HG02973 (cell line): ENCODE data around the gene ILKAP.

Experiments
- ATAC-seq: cut with Tn5 transposase; IDR thresholded peaks from one replicate; pipeline ENCODE4 v1.9.1; 2021; ENCODE audit warnings: moderate library complexity; ENCODE audit not compliant: unreplicated experiment

The ILKAP gene

DNA sequence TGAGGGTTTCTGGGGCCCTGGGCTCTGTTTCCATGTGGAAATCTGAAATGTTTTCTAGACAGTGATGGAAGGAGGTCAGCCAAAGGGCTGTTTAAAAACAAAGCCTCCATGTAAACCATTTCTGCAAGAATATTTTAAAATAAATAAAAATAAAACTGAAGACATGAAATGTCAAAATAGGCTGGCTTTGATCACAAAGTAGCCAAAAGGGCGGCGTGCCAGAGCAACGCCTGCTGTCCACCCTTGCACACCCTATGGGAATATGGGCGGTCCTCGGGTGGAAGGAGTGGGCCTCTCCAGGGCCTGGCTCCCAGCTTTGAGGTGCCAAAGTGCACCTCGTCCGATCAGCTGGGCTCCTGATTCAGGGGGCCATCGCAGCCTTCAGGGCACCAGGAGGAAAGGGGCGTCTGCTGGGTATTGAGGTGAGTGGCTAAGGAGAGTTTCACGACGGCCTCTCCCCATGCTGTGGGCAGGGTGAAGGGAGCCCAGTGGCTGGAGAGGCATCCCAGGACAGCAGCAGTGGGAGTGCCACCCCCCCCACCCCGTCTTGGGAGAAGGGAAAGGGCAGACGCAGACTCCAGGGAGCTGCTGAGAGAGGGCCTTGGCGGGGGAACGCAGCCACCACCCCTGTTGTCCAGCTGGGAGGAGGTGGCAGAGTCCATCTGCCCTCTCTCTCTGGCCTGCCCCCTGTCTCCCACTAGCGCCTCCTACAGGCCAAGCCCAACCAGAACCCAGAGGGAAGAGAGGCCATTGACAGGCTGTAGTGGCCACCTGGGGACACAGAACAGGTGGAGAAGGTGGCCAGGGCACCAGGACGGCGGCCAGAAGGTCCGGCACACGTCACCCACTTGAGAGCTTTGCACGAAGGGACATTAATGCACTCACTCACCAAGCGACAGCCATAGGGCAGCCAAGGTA, 50.5 kb downstream of the ILKAP start:
- ATAC-seq = no peak

DNA sequence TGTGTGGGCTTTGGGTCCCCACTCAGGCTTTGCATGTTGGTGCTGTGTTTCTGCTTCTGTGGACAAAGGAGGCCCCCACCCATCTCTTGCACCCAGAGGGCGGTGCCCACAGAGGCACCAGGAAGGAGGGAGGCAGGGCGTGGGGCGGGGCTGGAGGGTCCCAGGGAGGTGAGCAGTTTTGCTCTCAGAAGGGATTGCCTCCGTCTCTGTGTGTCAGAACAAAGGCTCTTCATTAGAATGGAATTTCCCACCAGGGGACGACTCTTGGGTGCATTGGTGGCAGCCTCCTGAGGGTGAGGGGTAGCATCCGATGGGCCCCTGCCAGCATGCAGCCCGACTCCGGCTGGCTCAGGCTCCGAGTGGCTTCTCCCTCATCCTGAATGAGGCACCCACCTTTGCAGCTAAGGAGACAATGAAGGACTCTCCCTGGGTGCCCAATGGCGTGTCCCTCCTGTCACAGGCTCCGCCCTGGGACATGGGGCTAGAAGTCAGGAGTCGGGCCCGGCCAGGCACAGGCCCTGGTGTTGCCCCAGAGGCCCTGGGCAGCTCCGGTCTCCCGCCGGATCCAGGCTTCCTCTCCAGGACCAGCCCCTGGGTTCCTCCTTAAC, 51.8 kb downstream of the ILKAP start:
- ATAC-seq = no peak

DNA sequence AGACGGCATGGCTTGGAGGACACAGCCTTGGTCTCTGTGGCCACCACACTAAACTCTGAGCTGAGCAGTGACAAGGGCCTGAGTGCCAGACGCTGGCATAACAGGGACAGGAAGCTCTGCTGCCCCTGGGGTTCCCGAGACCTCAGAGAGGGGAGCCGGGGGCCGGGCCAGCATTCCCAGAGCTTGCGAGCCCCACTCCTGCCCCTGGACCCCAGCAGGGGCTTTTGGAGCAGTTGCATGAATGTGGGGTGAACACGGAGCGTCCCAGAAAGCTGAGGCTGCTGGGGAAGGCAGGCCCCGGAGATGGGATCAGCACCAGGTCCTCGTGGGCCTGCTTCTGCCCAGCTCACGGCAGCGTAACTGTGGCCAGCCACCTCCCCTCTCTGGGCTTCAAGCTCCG, 52.3 kb downstream of the ILKAP start:
- no peak for ATAC-seq

DNA sequence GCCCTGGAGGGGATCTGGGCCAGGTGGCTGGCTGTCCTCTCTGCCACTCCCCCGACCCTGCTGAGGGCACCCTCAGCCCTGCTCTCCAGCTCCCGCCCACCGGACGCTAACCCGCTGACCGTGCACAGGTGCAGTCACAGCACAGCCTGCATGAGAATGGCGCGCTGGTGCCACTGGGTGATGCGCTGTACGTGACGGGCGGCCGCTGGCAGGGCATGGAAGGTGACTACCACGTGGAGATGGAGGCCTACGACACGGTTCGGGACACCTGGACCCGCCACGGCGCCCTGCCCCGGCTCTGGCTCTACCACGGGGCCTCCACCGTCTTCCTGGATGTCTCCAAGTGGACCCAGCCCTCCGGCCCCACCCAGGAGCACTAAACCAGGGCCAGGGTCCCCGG, 52.8 kb downstream of the ILKAP start:
- ATAC-seq = no peak

DNA sequence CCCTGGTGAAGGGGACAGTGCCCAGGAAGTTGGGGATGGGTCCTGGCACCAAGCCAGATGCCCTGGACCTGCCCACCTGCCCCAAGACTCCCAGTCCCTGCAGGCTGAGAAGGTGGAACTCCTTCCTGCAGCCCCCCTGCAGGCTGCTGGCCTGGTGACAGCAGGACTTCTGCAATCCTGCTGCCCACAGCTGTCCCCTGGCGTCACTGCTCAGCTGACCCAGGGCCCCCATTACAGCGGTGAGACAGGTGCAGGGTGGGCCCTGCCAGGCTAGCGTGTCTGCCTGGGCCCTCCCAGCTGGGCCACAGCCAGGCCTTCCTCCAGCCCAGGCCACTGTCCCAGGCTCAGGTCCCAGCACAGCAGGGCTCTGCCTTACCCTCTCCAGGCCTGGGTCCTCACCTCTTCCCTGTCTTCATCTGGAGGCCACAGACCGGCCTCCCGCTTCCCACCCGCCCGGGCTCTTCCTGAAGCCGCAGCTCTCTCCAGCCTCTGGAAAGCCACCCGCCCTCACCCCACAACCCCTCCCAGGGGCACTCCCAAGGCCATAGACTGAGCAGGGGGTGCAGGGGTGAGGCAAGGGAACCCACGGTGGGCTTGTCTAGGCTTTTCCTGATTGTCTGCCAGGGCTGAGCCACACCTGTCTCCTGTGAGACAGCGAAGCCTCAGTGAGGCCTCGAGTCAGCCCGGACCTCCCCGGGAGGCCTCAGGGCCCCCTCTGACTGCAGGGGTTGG, 53.5 kb downstream of the ILKAP start:
- no peak for ATAC-seq

DNA sequence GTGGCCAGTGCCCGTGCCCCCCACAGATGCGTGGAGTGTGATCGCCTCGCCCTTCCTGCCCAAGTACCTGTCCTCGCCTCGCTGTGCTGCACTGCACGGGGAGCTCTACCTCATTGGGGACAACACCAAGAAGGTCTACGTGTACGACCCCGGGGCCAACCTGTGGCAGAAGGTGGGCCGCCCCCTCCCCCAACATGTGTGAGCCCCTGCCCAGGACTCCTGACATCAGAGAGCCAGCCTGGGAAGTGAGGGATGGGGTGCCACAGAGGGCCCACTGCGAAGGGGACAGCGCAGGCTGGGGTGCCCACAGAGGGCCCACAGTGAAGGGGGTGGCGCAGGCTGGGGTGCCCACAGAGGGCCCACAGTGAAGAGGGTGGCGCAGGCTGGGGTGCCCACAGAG, 54.5 kb downstream of the ILKAP start:
- no peak for ATAC-seq

DNA sequence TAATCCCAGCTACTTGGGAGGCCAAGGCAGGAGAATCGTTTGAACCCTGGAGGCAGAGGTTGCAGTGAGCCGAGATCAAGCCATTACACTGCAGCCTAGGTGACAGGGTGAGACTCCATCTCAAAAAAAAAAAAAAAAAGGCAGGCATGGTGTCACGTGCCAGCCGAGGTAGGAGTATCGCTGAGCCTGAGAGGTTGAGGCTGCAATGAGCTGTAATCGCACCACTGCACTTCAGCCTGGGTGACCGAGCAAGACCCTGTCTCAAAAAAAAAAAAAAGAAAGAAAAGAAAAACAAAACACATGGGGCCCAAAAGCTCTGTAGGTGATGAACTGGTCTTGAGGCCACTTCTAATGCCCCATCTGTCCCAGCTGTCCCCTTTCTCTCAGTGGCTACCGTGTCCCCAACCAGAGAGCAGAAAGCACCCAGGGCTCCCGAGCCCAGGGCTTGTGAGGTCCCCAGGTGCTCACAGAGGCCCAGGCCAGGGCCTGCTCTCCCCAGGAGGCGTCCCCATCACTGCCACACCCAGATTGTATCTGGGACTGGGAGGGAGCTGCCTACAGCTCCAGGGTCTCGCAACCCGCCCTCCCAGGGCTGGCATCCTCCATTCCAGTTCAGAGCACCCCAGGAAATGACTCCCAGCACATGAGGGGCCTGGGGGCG, 56.5 kb downstream of the ILKAP start:
- ATAC-seq = no peak

DNA sequence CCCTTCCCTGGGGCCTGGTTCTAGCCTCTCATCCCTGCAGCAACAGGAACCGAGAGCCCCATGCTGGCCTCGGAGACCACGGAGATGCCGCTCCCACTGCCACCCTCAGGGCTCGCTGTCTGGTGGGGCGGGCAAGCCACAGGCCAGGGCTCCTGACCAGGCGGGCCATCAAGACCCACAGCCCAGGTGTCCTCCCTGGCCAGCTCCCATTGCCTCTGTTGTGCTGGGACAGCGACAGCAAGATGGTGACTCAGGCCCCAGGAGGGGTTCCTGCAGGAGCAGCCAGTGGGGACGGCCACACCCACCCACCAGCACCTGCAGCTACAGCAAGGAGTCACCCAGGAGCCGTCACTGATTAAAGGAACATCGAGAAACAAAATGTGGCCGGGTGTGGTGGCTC, 57.6 kb downstream of the ILKAP start:
- no peak for ATAC-seq

DNA sequence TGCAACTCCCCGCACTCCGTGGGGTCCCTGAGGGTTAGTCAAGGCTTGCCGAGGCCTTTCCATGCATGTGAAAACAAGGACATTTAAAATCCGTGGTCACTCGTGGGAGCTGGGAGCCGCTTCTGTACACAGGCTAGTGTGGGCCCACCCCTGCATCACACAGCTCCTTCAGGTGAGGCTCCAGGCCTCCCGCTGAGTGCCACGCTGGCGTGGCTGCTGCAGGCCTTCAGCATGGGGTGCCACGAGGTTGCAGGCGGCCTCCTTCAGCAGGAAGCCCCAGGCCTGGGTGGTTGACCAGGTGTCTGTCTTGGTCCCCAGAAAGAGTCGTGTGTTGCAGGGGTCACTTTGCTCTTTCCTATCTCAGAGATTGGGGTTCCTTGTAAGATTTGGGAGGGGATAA, 58.4 kb downstream of the ILKAP start:
- ATAC-seq = no peak

DNA sequence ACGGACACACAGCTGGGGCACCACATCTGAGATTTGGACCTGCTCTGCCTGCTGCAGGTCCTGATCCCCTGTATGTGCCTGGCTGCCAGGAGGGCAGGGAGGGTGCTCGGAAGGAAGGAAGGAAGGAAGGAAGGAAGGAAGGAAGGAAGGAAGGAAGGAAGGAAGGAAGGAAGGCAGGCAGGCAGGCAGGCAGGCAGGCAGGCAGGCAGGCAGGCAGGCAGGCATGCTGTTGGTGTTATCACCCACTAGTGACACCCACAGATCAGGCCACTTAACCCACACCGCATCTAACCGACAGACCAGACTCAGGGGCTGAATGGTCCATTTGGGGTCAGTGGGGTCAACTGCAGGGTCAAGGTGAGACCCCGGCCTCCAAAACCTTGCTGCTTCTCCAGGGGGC, 59.2 kb downstream of the ILKAP start:
- ATAC-seq = no peak

DNA sequence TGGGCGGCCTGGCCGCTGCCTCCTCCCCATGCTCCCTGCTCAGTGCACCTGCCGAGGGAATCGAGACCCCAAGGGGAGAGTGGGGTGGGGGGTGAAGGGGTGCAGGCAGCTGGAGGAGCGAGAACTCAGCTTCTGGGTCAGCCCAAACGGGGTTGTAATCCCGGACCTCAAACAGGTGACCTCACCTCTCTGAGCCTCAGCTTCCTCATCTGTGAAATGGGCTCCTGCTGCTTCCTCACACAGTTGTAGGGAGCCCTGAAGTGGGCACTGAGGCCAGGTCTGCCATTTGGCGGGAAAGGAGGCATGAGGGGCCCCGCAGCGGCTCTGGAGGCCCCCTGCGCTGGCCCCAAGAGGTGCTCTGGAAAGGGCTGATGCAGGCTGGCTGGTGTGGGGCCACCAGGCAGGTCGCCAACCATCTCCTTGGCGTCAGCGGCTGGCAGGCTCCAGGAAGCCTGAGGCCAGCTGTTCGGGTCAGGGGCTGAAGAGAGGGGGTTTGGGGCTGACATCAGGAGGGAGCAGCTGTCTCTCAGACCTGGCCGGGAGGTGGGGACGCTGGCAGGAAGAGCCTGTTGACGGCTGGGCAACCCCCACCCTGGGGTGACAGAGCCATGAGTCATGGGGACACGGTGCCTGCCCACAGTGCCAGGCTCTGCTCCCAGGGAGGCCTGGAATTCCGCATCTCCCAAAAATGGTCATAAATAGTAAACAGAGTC, 60.1 kb downstream of the ILKAP start:
- ATAC-seq = no peak

DNA sequence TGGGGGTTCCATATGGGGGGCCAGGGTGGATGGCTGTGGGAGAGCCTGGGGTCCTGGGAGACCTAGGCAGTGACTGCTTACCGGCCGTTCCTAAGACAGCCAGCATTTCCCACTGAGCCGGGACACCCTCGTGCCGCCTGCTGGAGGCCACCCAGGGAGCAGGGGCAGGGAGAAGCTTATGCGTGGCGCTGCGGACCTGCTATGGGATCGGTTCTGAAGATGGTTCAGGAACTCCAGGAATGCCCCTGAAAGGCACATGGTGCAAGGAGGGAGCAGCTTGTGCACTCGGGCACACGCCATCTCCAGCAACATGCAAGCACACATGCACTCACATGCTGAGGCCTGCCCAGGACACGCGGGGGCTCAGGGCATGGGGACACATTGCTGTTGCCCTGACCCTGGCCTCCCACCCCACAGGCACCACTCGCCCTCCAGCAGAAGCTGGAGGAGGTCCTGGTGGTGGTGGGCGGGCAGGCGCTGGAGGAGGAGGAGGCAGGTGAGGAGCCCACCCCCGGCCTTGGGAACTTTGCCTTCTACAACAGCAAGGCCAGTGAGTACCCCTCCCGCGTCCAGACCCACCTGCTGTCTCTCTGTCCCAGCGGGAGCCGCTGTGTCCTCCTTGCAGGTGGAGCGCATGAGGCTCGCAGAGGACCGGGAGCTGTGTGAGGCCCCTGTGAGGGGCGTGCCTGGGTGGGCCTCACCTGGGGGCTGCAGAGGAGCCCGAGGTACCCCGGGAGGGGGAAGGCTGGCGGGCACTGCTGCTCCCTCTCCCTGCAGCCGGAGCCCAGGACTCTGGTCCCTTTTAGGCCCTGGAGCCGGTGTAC, 60.9 kb downstream of the ILKAP start:
- ATAC-seq = no peak

DNA sequence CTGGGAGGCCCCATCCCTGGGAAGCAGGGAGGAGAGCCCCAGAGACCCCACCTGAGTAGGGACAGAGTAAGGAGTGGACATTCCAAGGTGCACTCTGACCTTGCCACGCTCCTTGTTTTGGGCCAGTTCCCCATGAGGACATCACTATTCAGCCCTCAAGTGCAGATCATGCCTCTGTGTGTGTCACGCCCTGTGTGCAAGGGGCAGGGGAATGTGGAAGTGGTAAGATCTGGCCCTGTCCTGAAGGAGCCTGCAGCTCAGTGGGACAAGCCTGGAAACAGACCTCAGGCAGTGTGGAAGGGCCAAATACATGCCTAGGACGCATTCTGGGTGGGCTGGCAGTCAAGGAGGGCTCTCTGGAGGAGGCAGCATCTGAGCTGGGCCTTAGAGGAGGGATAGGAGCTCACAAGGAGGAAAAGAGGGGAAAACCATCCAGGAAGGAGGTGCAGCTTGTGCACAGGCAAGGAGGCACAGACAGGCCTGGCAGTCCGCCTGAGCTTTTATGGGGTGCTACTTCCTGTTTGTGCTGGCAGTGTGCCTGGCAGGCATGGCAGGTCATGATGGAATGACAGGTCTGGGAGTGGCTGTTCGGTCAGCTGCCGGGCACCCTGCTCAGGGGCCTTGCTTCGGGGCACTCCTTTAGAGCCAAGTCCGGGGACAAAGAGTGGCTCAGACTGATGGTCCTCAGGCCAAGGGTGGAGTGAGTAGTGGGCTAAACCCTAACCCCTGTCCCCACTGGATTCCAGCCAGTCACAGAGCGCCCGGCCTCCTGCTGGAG, 61.8 kb downstream of the ILKAP start:
- ATAC-seq = no peak

DNA sequence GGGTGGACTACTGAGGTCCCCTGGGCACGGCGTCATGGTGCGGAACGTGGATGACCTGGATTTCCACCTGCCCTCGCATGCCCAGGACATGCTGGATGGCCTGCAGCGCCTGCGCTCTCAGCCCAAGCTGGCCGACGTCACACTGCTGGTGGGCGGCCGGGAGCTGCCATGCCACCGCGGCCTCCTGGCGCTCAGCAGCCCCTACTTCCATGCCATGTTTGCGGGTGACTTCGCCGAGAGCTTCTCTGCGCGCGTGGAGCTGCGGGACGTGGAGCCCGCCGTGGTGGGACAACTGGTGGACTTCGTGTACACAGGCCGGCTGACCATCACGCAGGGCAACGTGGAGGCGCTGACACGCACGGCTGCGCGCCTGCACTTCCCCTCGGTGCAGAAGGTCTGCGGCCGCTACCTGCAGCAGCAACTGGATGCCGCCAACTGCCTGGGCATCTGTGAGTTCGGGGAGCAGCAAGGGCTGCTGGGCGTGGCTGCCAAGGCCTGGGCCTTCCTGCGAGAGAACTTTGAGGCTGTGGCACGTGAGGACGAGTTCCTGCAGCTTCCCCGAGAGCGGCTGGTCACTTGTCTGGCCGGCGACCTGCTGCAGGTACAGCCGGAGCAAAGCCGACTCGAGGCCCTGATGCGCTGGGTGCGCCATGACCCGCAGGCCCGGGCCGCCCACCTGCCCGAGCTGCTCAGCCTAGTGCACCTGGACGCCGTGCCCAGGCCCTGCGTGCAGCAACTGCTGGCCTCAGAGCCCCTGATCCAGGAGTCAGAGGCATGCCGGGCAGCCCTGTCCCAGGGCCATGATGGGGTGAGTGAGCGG, 62.6 kb downstream of the ILKAP start:
- ATAC-seq = no peak

DNA sequence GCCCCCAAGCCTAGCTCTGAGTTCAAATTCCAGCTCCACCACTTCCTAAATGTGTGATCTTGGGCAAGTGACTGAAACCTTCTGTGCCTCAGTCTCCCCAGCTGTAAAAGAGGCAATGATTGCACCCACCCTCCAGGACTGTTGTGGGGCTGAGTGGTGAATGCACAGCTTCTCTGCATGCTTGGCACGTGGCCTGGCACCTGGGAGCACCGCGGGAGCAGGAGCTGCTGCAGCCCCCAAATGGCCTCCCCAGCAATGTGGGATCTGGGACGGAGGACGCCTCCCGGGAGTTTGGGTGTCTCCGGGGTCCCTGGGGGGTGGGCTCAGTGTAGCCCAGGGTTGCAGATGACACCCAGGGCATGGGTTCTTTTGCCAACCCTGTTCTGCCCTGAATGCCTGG, 63.5 kb downstream of the ILKAP start:
- no peak for ATAC-seq

DNA sequence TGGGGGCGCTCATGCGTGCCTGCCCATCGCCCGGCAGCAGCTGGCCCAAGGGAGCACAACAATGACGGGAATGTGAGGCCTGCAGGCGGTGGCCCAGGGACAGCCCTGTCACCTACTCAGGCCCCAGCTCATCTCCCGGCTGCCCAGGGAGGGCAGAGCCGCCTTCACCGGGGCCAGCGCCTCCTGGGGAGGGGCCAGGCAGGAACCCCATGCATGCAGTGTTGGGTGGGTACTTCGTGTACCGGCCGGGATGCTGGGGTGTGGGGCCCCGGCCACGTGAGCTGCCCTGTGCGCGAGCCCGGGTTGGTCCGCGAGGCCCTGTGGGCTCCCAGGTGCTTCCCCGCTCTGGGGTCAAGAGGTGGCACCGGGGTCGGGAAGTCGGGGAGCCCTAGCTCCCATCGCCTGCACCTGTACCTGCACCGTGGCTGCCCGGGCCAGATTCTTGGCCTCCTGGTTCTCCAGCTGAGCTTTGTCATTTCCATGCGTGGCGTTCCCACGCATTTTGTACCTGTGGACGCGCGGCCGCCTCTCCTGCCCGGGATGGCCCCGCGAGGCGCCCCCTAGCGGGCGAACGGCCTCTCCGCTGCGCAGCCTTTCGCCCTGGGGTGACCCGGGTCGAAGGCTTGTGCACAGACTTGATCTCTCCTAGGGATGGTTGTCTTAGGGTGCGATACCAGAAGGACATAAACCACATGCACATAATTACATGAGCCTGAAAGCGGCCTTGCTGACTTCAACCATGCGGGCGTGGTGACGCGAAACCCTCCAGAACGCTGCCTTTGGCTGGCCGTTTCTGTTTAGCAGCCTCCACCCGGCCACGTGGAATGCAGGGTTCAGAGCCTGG, 64.1 kb downstream of the ILKAP start:
- ATAC-seq = no peak
